ENCODE measurements around the gene KCTD5.

The KCTD5 gene

GRCh38 chr16:2700786-2701185 is 18.5 kb downstream of the KCTD5 start:
- Histone ChIP-seq H3K4me2 (ENCODE audit: low read length) (no peak overlapping the region), H3K27me3 (ENCODE audit: control insufficient read depth, insufficient read depth, low read length) (no peaks in the 10 kb centered on the region), H3K36me3 (ENCODE audit: control insufficient read depth, insufficient read depth, low read length) (no peaks in the 10 kb centered on the region), H3K27ac (no peak overlapping the region), H3K4me1 (no peaks in the 10 kb centered on the region), H2AFZ (no peak overlapping the region), H3K79me2 (peaks cover 9% of the 10 kb centered on the region), H3K9me3 (ENCODE audit: control insufficient read depth, low read length) (no peaks in the 10 kb centered on the region), H3K4me3 (ENCODE audit: low read depth, low read length) (no peak overlapping the region), H3K9ac (no peak overlapping the region)
- TF ChIP-seq CTCF (IDR thresholded peaks at IDR 0.05) = no peak

- H2AFZ ChIP-seq = no peak overlapping the region
- H3K9me3 ChIP-seq (ENCODE audit: control insufficient read depth, low read length) = no peaks in the 10 kb centered on the region
- H3K36me3 ChIP-seq (ENCODE audit: control insufficient read depth, insufficient read depth, low read length) = no peaks in the 10 kb centered on the region
- TF ChIP-seq CTCF (IDR thresholded peaks at IDR 0.05) = no peak
- H3K27me3 ChIP-seq (ENCODE audit: control insufficient read depth, insufficient read depth, low read length) = no peaks in the 10 kb centered on the region
- H3K79me2 ChIP-seq = peaks cover 9% of the 10 kb centered on the region
- H3K9ac ChIP-seq = no peak overlapping the region
- H3K4me3 ChIP-seq (ENCODE audit: low read depth, low read length) = no peak overlapping the region
- H3K27ac ChIP-seq = no peak overlapping the region
- no peak overlapping the region for H3K4me2 ChIP-seq (ENCODE audit: low read length)
- H3K4me1 ChIP-seq = no peaks in the 10 kb centered on the region
These were observed 18.9 kb downstream of the KCTD5 start for GRCh38 chr16:2701272-2701671.

- H3K4me2 ChIP-seq (ENCODE audit: low read length) = no peak overlapping the region
- H3K27me3 ChIP-seq (ENCODE audit: control insufficient read depth, insufficient read depth, low read length) = no peaks in the 10 kb centered on the region
- TF ChIP-seq CTCF (IDR thresholded peaks at IDR 0.05) = no peak
- H3K9ac ChIP-seq = no peak overlapping the region
- H2AFZ ChIP-seq = no peak overlapping the region
- no peak overlapping the region for H3K4me3 ChIP-seq (ENCODE audit: low read depth, low read length)
- no peak overlapping the region for H3K27ac ChIP-seq
- H3K36me3 ChIP-seq (ENCODE audit: control insufficient read depth, insufficient read depth, low read length) = no peaks in the 10 kb centered on the region
- peaks cover 9% of the 10 kb centered on the region for H3K79me2 ChIP-seq
- no peaks in the 10 kb centered on the region for H3K9me3 ChIP-seq (ENCODE audit: control insufficient read depth, low read length)
- no peaks in the 10 kb centered on the region for H3K4me1 ChIP-seq
These were observed 19.6 kb downstream of the KCTD5 start for GRCh38 chr16:2701713-2702437.

GRCh38 chr16:2702438-2702825 is 20.1 kb downstream of the KCTD5 start:
- no peak overlapping the region for H3K9ac ChIP-seq
- H2AFZ ChIP-seq = no peak overlapping the region
- no peaks in the 10 kb centered on the region for H3K36me3 ChIP-seq (ENCODE audit: control insufficient read depth, insufficient read depth, low read length)
- peaks cover 4% of the 10 kb centered on the region for H3K79me2 ChIP-seq
- TF ChIP-seq CTCF (IDR thresholded peaks at IDR 0.05) = no peak
- H3K27me3 ChIP-seq (ENCODE audit: control insufficient read depth, insufficient read depth, low read length) = no peaks in the 10 kb centered on the region
- no peaks in the 10 kb centered on the region for H3K4me1 ChIP-seq
- no peaks in the 10 kb centered on the region for H3K9me3 ChIP-seq (ENCODE audit: control insufficient read depth, low read length)
- H3K27ac ChIP-seq = no peak overlapping the region
- H3K4me3 ChIP-seq (ENCODE audit: low read depth, low read length) = no peak overlapping the region
- H3K4me2 ChIP-seq (ENCODE audit: low read length) = no peak overlapping the region
